WI38 (cell line): ENCODE measurements around the gene XIRP2.

Source experiments
- H3K4me3 ChIP-seq: 2 replicates; pipeline ENCODE4 v1.5.1; 2011; ENCODE audit warnings: low read depth, mild to moderate bottlenecking, control low read depth, low read length
- TF ChIP-seq, protein P1 (sequence below): IDR thresholded peaks from 2 replicates; pipeline ENCODE4 v1.5.1; 2012; ENCODE audit warnings: low read depth, mild to moderate bottlenecking, control low read depth, low read length

Gene XIRP2

DNA sequence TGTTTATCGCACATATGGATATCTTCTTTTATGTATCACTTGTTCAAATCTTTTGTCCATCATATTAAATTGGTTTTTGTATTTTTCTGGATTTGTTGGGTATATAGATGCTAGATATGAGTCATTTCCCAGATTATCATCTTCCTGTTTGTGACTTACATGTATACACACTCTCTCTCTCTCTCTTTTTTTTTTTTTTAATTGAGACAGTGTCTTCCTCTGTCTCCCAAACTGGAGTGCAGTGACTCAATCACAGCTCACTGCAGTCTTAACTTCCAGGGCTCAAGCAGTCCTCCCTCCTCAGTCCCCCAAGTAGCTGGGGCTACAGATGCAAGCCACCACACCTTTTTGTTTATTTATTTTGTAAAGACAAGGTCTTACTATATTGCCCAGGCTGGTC, 43.8 kb downstream of the XIRP2 start:
- H3K4me3 ChIP-seq = no peak overlapping the region
- TF ChIP-seq, protein P1, sequence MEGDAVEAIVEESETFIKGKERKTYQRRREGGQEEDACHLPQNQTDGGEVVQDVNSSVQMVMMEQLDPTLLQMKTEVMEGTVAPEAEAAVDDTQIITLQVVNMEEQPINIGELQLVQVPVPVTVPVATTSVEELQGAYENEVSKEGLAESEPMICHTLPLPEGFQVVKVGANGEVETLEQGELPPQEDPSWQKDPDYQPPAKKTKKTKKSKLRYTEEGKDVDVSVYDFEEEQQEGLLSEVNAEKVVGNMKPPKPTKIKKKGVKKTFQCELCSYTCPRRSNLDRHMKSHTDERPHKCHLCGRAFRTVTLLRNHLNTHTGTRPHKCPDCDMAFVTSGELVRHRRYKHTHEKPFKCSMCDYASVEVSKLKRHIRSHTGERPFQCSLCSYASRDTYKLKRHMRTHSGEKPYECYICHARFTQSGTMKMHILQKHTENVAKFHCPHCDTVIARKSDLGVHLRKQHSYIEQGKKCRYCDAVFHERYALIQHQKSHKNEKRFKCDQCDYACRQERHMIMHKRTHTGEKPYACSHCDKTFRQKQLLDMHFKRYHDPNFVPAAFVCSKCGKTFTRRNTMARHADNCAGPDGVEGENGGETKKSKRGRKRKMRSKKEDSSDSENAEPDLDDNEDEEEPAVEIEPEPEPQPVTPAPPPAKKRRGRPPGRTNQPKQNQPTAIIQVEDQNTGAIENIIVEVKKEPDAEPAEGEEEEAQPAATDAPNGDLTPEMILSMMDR = no peak

DNA sequence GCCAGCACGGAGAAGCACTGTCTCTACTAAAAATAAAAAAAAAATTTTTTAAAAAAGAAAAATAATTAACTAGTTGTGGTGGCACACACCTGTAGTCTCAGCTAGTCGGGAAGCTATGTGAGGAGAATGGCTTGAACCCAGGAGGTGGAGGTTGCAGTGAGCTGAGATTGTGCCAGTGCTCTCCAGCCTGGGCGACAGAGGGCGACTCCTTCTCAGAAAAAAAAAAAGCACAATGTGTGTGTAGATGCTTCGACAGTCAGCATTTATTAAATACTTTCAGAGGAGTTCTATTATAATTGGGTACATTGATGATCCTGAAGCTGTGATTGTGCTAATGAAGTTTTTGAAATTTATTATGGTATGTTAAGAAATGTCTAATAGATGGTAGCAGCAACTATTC, 46.5 kb downstream of the XIRP2 start:
- TF ChIP-seq, protein P1 = no peak
- no peak overlapping the region for H3K4me3 ChIP-seq

DNA sequence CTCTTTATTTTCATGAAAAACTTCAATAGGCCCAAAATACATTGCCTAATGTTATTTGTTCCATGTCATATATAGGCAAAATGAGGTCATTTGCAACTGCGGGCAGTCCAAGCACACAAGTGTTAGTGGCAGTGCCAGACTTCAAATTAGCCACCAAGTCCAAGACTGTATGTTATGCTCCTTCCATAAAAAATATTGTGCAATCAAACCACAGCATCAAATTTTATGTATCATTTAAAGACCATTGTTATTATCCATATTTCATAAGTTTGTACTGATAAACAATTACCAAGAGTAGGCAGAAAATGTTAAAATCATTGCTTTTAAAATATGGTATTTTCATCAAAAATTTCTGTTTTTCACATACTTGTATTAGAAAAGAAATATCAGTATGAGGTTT, 54.1 kb downstream of the XIRP2 start:
- H3K4me3 ChIP-seq = no peak overlapping the region
- TF ChIP-seq, protein P1 = no peak

DNA sequence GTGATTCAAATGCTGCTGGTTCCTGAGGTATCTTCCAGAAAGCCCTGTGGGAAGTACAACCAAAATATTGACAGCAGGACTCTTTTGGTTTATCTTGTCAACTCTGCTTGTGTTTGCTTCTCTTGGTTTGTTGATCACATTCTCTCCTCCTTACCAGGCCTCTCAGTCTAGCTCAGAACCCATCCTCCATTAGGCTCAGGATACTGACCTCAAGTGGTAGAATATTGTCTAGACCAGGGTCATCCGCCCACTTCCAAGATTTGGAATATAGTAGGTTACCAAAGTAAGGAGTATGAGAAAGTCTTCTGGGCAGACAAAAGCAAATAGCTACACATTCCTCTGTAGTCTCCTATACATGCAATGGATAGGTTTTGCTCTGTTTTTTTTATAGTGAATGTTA, 56.6 kb downstream of the XIRP2 start:
- no peak overlapping the region for H3K4me3 ChIP-seq
- TF ChIP-seq, protein P1 = no peak

DNA sequence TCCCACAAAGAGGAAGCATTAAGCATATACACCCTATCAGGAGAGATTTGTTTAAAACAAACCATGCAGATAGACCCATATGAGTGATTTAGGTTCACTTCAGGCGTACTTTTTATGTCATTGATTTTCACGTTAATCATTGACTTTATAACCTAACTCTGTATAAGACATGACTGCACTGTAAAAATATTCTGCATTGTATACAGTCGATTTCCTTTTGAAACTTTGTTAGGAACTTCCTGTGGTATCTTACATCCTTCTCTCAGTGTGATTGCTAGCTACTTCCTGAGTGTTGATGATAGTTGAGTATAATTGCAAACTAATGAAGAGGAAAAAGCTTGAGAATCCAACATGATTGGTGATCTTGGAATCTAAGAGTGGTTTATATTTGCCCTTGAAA, 69.4 kb downstream of the XIRP2 start:
- no peak overlapping the region for H3K4me3 ChIP-seq
- TF ChIP-seq, protein P1 = no peak

DNA sequence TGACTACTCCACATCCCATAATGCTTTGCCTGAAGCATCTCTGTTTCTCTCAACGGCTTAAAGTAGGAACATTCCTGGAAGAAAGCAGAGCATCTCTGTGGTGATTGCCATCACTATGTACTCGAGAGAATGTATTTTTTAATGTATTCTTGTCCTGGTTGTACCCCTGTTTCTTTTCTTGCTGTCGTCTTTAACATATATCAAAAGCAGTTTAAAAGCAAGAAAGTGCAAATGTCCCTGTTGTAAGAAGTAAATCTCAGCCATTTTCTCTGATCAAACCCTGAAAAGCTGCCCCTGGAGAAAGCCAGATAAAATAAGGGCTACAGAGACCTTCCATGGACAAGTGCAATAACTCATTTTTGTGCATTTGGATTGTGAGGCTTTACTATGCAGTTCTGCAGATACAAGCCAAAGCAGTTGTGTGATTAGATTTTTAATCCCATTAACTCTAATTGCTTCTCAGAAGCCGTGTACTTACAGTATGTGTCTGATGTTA, 70.8 kb downstream of the XIRP2 start:
- TF ChIP-seq, protein P1 = no peak
- no peak overlapping the region for H3K4me3 ChIP-seq

DNA sequence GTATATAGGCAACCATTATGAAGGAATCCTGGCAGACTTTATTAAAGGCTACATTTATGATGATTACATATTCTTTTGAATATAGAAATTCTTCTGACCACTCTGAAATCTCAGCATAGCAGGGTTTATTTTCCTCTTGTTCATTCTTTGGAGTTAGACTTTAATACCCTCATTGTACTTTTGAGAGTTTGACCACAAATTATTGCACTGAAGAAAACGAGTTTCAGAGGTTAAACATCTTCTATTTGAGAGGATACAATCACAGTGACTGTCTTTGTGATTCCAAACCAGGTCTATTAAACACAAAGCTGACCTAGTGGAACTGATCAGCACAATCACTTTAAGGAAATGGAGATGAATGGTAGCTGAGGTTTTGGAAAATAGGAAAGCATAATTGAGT, 71.3 kb downstream of the XIRP2 start:
- no peak overlapping the region for H3K4me3 ChIP-seq
- TF ChIP-seq, protein P1 = no peak
